Activated CD8-positive, alpha-beta T cell treated with anti-CD3 and anti-CD28 coated beads for 36 hours (primary cell): ENCODE data around the gene MARF1. TPM values are rescaled to one million over a fixed set of nuclear protein-coding genes. Genes with fewer than 3 reads are reported as not detected.
"Not testable (repeated sequence)": the region's sequence is repeated elsewhere in the genome, so short reads cannot be mapped to it uniquely, and the experiment has no call there.

Experiments
- ATAC-seq: fragments of 200-7000 bp; cut with Tn5 transposase; one replicate; pipeline ENCODE4 v1.10.0; 2021; ENCODE audit warnings: mild to moderate bottlenecking, moderate library complexity
- CTCF ChIA-PET: fragments of 350-600 bp; sonication (Branson Sonifier 250); formaldehyde crosslinking; loops from one replicate; lab custom pipeline; 2021; ENCODE audit warnings: antibody characterized with exemption; lab: Charles Lee
- POLR2A ChIA-PET: fragments of 350-600 bp; sonication (Branson Sonifier 250); formaldehyde crosslinking; loops from one replicate; lab custom pipeline; 2021; ENCODE audit warnings: antibody characterized with exemption; lab: Charles Lee
- DNase-seq: peaks from one replicate; pipeline ENCODE4 v3.0.0-alpha.2; 2020
- H3K27ac Mint-ChIP-seq: one replicate; pipeline ENCODE4 v1.8.0; 2021; ENCODE audit warnings: mild to moderate bottlenecking, mixed read lengths
- H3K27me3 Mint-ChIP-seq: one replicate; pipeline ENCODE4 v1.8.0; 2021; ENCODE audit warnings: mixed read lengths
- H3K36me3 Mint-ChIP-seq: one replicate; pipeline ENCODE4 v1.8.0; 2021; ENCODE audit warnings: low read depth, mixed read lengths
- H3K4me1 Mint-ChIP-seq: one replicate; pipeline ENCODE4 v1.8.0; 2021; ENCODE audit warnings: low read depth, mixed read lengths
- H3K4me3 Mint-ChIP-seq: one replicate; pipeline ENCODE4 v1.8.0; 2021; ENCODE audit warnings: mild to moderate bottlenecking, moderate library complexity, mixed read lengths
- H3K9me3 Mint-ChIP-seq: one replicate; pipeline ENCODE4 v1.8.0; 2021; ENCODE audit warnings: mixed read lengths
- intact Hi-C: fragments of 100-400 bp; cut with micrococcal nuclease; formaldehyde crosslinking; loops from one replicate; pipeline ENCODE4 v1.10.0; 2022
- total RNA-seq, 2 experiments: library from RNA; stranded (reverse); gene quantifications; one replicate each; pipeline ENCODE4 v1.2.3, GENCODE V29; 2021
- TF ChIP-seq, protein P1 (sequence below): fragments of 200-600 bp; IDR thresholded peaks from one replicate; pipeline ENCODE4 v1.8.0; 2022; ENCODE audit warnings: antibody characterized with exemption, mild to moderate bottlenecking

MARF1 gene
- total RNA-seq, 2 experiments from 2014 or later = 55.7 to 56.0 TPM

DNA sequence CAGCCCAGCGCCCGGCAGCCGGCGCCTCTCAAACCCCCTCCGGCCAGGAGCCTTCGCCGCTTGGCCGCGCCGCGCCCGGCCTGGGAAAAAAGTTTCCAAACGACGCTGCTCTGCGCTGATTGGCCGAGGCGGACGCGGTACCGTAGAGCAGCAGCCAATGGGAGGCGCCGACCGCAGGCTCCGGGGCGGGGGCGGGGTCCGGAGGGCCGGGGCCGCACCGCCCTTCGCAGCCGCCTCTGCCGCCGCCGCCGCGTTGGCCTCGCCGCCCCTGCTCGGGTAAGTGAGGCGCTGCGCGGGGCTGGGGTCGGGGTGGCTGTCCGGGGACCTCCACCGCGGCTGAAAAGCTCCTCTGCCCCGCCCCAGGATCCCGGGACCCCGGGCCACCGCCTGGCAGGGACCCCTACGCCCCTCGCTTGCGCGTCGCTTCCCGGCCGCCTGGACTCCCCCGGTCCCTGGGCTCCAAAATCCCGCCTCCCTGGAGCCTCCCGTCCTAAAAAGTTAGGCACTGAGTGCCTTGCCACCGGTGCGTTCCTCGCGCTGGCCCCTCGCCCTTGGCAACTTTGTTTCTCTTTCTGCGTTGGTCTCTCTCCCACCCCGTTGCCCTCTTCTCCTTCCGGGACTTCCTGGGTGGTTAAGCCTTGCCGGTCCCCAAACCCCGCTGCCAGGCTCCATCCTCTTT is 7.2 kb upstream of the MARF1 start, which contains the start of gene NDE1:
Gene NDE1, plus strand, starts transcription at position 227 of the 679 bp plus-strand sequence. CDS start 14,534 bp downstream, outside the sequence.
- TF ChIP-seq, protein P1, sequence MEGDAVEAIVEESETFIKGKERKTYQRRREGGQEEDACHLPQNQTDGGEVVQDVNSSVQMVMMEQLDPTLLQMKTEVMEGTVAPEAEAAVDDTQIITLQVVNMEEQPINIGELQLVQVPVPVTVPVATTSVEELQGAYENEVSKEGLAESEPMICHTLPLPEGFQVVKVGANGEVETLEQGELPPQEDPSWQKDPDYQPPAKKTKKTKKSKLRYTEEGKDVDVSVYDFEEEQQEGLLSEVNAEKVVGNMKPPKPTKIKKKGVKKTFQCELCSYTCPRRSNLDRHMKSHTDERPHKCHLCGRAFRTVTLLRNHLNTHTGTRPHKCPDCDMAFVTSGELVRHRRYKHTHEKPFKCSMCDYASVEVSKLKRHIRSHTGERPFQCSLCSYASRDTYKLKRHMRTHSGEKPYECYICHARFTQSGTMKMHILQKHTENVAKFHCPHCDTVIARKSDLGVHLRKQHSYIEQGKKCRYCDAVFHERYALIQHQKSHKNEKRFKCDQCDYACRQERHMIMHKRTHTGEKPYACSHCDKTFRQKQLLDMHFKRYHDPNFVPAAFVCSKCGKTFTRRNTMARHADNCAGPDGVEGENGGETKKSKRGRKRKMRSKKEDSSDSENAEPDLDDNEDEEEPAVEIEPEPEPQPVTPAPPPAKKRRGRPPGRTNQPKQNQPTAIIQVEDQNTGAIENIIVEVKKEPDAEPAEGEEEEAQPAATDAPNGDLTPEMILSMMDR = no peak
- Mint-ChIP-seq H3K27ac (peak within 1 kb of the TSS; percentile 99), H3K27me3 (no peaks in the 10 kb centered on the region), H3K4me1 (peaks cover 27% of the 10 kb centered on the region), H3K36me3 (peaks cover 22% of the 10 kb centered on the region), H3K9me3 (no peaks in the 10 kb centered on the region), H3K4me3 (peak within 1 kb of the TSS; percentile 100)
- POLR2A ChIA-PET = interaction anchor here (1.2 to 1.8 kb wide), 4 partner anchors 8 to 60 kb away, joined by 3 to 6 read pairs (median 4); partner anchors contain the start of gene MARF1
- intact Hi-C loops = no loop called here
- DNase-seq (peak; percentile 93), ATAC-seq (peak; percentile 93)
- CTCF ChIA-PET = interaction anchor here (1.3 kb wide), 1 partner anchor 15 kb away, joined by 4 read pairs; no protein-coding TSS in a partner anchor

- peak overlapping the region; percentile 100 for H3K4me3 Mint-ChIP-seq
- ChIA-PET POLR2A (interaction anchor here (1.2 to 1.8 kb wide), 4 partner anchors 8 to 59 kb away, joined by 3 to 6 read pairs (median 4); partner anchors contain the start of gene MARF1), CTCF (no interaction called here)
- H3K36me3 Mint-ChIP-seq = peaks cover 19% of the 10 kb centered on the region
- H3K27me3 Mint-ChIP-seq = no peaks in the 10 kb centered on the region
- intact Hi-C loops = no loop called here
- H3K4me1 Mint-ChIP-seq = peaks cover 27% of the 10 kb centered on the region
- H3K9me3 Mint-ChIP-seq = no peaks in the 10 kb centered on the region
- peak overlapping the region; percentile 88 for H3K27ac Mint-ChIP-seq
- no peak for DNase-seq
- no peak for ATAC-seq
- TF ChIP-seq, protein P1 = no peak
Measured at GRCh38 chr16:15649727-15650018, 6.7 kb upstream of the MARF1 start.

GRCh38 chr16:15649311-15649710 is 6.4 kb upstream of the MARF1 start:
- H3K27me3 Mint-ChIP-seq, ATAC-seq, CTCF ChIA-PET, intact Hi-C loops, H3K9me3 Mint-ChIP-seq, DNase-seq: not testable (repeated sequence)
- POLR2A ChIA-PET = interaction anchor here (1.2 to 1.5 kb wide), 2 partner anchors 10 to 59 kb away, joined by 3 to 5 read pairs; no protein-coding TSS in a partner anchor
- H3K27ac Mint-ChIP-seq = peak overlapping the region; percentile 88
- H3K4me1 Mint-ChIP-seq = peaks cover 30% of the 10 kb centered on the region
- peaks cover 17% of the 10 kb centered on the region for H3K36me3 Mint-ChIP-seq
- H3K4me3 Mint-ChIP-seq = peak overlapping the region; percentile 100

DNA sequence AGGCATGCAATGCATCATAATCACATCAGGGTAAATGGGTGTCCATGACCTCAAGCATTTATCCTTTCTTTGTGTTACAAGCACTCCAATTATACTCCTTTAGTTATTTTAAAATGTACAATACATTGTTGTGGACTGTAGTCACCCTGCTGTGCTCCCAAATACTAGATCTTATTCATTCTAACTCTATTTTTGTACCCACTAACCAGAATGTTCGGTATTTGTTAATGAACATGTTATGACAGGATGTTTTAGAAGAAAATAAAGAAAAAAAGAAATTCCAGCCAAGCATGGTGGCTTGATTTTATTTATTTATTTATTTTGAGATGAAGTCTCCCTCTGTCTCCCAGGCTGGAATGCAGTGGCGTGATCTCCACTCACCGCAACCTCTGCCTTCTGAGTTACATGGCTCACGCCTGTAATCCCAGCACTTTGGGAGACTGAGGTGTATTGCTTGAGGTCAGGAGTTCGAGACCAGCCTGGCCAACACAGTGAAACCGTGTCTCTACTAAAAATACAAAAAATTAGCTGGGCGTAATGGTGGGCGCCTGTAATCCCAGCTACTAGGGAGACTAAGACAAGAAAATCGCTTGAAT is 5.3 kb upstream of the MARF1 start:
- no peak for DNase-seq
- H3K4me1 Mint-ChIP-seq = peaks cover 31% of the 10 kb centered on the region
- ChIA-PET CTCF (no interaction called here), POLR2A (no interaction called here)
- H3K27me3 Mint-ChIP-seq = no peaks in the 10 kb centered on the region
- peaks cover 13% of the 10 kb centered on the region for H3K36me3 Mint-ChIP-seq
- H3K9me3 Mint-ChIP-seq = no peaks in the 10 kb centered on the region
- H3K4me3 Mint-ChIP-seq = no peak overlapping the region
- TF ChIP-seq, protein P1 = no peak
- H3K27ac Mint-ChIP-seq = no peak overlapping the region
- intact Hi-C loops = no loop called here
- no peak for ATAC-seq

DNA sequence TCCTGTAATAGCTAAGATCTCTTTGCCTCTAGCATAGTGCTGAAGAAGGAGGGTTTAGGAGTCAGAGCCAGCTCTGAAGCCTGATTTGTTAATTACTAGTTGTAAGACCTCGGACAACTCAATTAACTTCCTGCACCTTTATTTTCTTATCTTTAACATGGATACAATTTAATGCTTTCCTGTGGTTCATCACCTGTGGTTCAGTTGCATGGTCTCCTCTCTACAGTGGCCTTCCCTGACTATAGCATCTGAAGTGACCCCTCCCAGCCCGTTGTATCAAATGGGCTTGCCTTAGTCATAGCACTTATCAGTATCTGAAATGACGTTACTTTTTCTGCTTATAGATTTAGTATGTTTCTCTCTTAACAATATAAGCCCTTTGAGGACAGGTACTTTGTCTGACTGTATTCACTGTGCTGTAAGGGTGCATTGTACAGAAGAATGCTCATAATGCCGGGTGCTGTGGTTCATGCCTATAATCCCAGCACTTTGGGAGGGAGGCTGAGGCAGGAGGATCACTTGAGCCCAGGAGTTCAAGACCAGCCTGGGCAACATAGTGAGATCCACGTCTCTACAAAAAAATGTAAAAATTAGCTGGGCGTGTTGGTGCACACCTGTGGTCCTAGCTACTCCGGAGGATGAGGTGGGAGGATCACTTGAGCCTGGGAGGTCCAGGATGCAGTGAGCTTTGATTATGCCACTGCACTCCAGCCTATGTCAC is 4.5 kb upstream of the MARF1 start:
- CTCF ChIA-PET = no interaction called here
- POLR2A ChIA-PET = no interaction called here
- intact Hi-C loops = no loop called here

DNA sequence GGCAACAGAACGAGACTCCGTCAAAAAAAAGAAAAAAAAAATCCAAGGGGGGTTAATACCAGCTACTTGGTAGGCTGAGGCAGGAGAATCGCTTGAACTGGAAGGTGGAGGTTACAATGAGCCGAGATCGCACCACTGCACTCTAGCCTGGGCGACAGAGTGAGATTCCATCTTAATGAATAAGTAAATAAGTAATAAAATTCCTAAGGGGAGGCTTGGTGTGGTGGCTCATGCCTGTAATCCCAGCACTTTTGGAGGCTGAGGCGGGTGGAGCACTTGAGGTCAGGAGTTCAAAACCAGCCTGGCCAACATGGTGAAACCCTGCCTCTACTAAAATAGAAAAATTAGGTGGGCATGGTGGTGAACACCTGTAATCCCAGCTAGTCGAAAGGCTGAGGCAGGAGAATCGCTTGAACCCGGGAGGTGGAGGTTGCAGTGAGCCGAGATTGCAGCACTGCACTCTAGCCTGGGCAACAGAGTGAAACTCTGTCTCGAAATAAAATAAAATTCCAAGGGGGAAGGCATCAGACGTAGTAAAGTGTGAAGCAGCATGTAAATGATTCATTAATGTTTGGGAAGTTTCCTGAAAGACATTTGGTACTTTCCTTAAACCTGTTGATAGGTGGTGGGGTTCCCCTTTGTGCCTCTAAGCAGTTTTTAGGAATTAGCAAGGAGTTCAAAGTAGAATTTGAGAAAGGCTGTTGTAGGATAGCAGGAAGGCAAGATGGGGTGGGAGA is 3.8 kb upstream of the MARF1 start:
- H3K27ac Mint-ChIP-seq = peak overlapping the region; percentile 42
- POLR2A ChIA-PET, ATAC-seq, H3K4me3 Mint-ChIP-seq, H3K36me3 Mint-ChIP-seq, intact Hi-C loops, H3K9me3 Mint-ChIP-seq, CTCF ChIA-PET, DNase-seq, H3K27me3 Mint-ChIP-seq: not testable (repeated sequence)
- peaks cover 17% of the 10 kb centered on the region for H3K4me1 Mint-ChIP-seq

More for the DNA sequence above, 4.5 kb upstream of the MARF1 start:
- peaks cover 24% of the 10 kb centered on the region for H3K4me1 Mint-ChIP-seq
- TF ChIP-seq, protein P1 = no peak
- DNase-seq (no peak), ATAC-seq (no peak)
- no peaks in the 10 kb centered on the region for H3K27me3 Mint-ChIP-seq
- peaks cover 7% of the 10 kb centered on the region for H3K36me3 Mint-ChIP-seq
- no peak overlapping the region for H3K4me3 Mint-ChIP-seq
- H3K9me3 Mint-ChIP-seq = no peaks in the 10 kb centered on the region
- no peak overlapping the region for H3K27ac Mint-ChIP-seq

DNA sequence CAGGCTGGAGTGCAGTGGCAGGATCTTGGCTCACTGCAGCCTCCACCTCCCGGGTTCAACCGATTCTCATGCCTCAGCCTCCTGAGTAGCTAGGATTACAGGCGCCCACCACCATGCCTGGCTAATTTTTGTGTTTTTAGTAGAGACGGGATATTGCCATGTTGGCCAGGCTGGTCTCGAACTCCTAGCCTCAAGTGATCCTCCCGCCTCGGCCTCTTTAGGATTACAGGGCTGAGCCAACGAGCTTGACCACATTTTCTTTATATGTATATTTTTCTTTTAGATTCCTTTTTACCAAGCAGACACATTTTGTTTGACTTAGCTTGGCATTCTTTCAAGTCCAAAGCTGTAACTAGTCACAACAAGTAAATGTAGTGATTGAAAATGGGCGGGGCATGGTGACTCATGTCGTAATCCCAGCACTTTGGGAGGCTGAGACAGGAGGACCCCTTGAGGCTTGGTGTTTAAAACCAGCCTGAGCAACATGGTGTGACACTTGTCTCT is 2.1 kb upstream of the MARF1 start:
- H3K36me3 Mint-ChIP-seq, H3K9me3 Mint-ChIP-seq, H3K4me3 Mint-ChIP-seq, H3K27me3 Mint-ChIP-seq, H3K27ac Mint-ChIP-seq, ATAC-seq: not testable (repeated sequence)
- CTCF ChIA-PET = interaction anchor here (2.2 kb wide), 1 partner anchor 217 kb away, joined by 5 read pairs; no protein-coding TSS in a partner anchor
- POLR2A ChIA-PET = interaction anchor here (0.6 to 1.7 kb wide), 3 partner anchors 9 to 77 kb away, joined by 3 to 5 read pairs (median 3); no protein-coding TSS in a partner anchor
- intact Hi-C loops = loop anchor here (5.0 kb wide), 1 partner anchor 53 kb away; no protein-coding TSS in a partner anchor
- peak; percentile 72 for DNase-seq
- peaks cover 31% of the 10 kb centered on the region for H3K4me1 Mint-ChIP-seq
